NCI-H2227 treated with DMSO at 0.1 percent for 48 hours (cell line): ENCODE data around the gene PRR33.
"Not testable (repeated sequence)": the region's sequence is repeated elsewhere in the genome, so short reads cannot be mapped to it uniquely, and the experiment has no call there.

Source experiments
- DNase-seq: peaks from one replicate; lab custom pipeline; 2025; lab: John Stamatoyannopoulos, UW

Gene PRR33

GRCh38 chr11:1891831-1892115 is at the start of gene PRR33:
PRR33 (minus strand) TSS chr11:1891895; CDS start chr11:1890584, 1,311 bp downstream.
- no peak for DNase-seq

GRCh38 chr11:1939788-1940187 is 48.1 kb upstream of the PRR33 start:
- DNase-seq, result not testable (repeated sequence)

- DNase-seq, result no peak
These were observed 47.4 kb upstream of the PRR33 start for GRCh38 chr11:1939006-1939625.

GRCh38 chr11:1938343-1939005 is 46.8 kb upstream of the PRR33 start:
- no peak for DNase-seq

- no peak for DNase-seq
These were observed 46.1 kb upstream of the PRR33 start for GRCh38 chr11:1937616-1938342.

GRCh38 chr11:1936781-1937615 is 45.3 kb upstream of the PRR33 start:
- no peak for DNase-seq

GRCh38 chr11:1936072-1936780 is 44.5 kb upstream of the PRR33 start:
- no peak for DNase-seq

- no peak for DNase-seq
These were observed 43.7 kb upstream of the PRR33 start for GRCh38 chr11:1935156-1936071.

- no peak for DNase-seq
These were observed 42.9 kb upstream of the PRR33 start for GRCh38 chr11:1934335-1935155.

GRCh38 chr11:1933416-1934334 is 42.0 kb upstream of the PRR33 start:
- no peak for DNase-seq

- DNase-seq, result no peak
These were observed 41.0 kb upstream of the PRR33 start for GRCh38 chr11:1932681-1933080.

- no peak for DNase-seq
These were observed 40.4 kb upstream of the PRR33 start for GRCh38 chr11:1932105-1932480.

- no peak for DNase-seq
These were observed 39.8 kb upstream of the PRR33 start for GRCh38 chr11:1931341-1932104.

- no peak for DNase-seq
These were observed 38.8 kb upstream of the PRR33 start for GRCh38 chr11:1930462-1930830.

- DNase-seq, result no peak
These were observed 38.1 kb upstream of the PRR33 start for GRCh38 chr11:1929621-1930461.

GRCh38 chr11:1928891-1929541 is 37.3 kb upstream of the PRR33 start:
- no peak for DNase-seq

GRCh38 chr11:1928470-1928890 is 36.8 kb upstream of the PRR33 start:
- no peak for DNase-seq
